RWPE2 (cell line): ENCODE data around the gene C1S.
"Not testable (repeated sequence)": the region's sequence is repeated elsewhere in the genome, so short reads cannot be mapped to it uniquely, and the experiment has no call there.

Experiments
- ATAC-seq: fragments of 200-7000 bp; cut with Tn5 transposase; 3 replicates; pipeline ENCODE4 v1.9.1; 2021; ENCODE audit warnings: low read depth
- DNase-seq: peaks from one replicate; pipeline ENCODE4 v3.0.0-alpha.2; 2020; ENCODE audit warnings: low spot score
- H3K27ac ChIP-seq: fragments of 450-650 bp; 2 replicates; pipeline ENCODE4 v1.5.1; 2017; ENCODE audit warnings: mild to moderate bottlenecking; ENCODE audit not compliant: poor library complexity, severe bottlenecking
- H3K27me3 ChIP-seq: fragments of 250-450 bp; sonication (Bioruptor Pico); 2 replicates; pipeline ENCODE4 v1.5.1; 2021; ENCODE audit warnings: mild to moderate bottlenecking, moderate library complexity; ENCODE audit not compliant: insufficient read depth, poor library complexity, severe bottlenecking
- H3K36me3 ChIP-seq: fragments of 250-450 bp; sonication (Bioruptor Pico); 2 replicates; pipeline ENCODE4 v1.5.1; 2020; ENCODE audit warnings: low read depth, mild to moderate bottlenecking, moderate library complexity
- H3K4me1 ChIP-seq: fragments of 250-450 bp; sonication (Bioruptor Pico); 2 replicates; pipeline ENCODE4 v1.5.1; 2021; ENCODE audit warnings: mild to moderate bottlenecking, moderate library complexity; ENCODE audit not compliant: insufficient read depth, poor library complexity, severe bottlenecking
- H3K4me3 ChIP-seq: fragments of 250-450 bp; sonication (Bioruptor Pico); 2 replicates; pipeline ENCODE4 v1.5.1; 2021; ENCODE audit warnings: mild to moderate bottlenecking, moderate library complexity; ENCODE audit not compliant: severe bottlenecking
- H3K9me3 ChIP-seq: fragments of 250-450 bp; sonication (Bioruptor Pico); 2 replicates; pipeline ENCODE4 v1.5.1; 2021; ENCODE audit warnings: mild to moderate bottlenecking, moderate library complexity; ENCODE audit not compliant: severe bottlenecking
- TF ChIP-seq, protein P1 (sequence below): fragments of 450-650 bp; IDR thresholded peaks from one replicate; pipeline ENCODE4 v1.5.1; 2017; ENCODE audit warnings: mild to moderate bottlenecking, moderate library complexity; ENCODE audit not compliant: poor library complexity, severe bottlenecking

C1S gene

DNA sequence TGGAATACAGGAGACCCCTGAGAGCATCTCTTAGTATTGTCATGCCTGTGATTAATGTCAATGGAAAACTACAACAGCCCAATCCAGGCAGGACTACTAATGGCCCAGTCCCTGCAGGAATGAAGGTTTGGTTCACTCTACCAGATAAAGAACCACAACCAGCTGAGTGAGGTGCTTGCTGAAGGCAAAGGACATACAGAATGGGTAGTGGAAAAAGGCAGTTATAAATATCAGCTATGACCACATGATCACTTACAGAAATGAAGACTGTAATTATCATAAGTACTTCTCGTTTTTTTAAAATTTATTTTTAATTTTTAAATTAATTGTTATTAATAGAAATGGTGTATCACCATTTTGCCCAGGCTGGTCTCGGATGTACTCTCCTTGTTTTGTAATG, 25.1 kb upstream of the C1S start:
- Histone ChIP-seq H3K9me3 (no peaks in the 10 kb centered on the region), H3K36me3 (no peaks in the 10 kb centered on the region), H3K27me3 (no peaks in the 10 kb centered on the region), H3K4me1 (peaks cover 10% of the 10 kb centered on the region), H3K4me3 (no peak overlapping the region), H3K27ac (no peak overlapping the region)
- ATAC-seq (no peak), DNase-seq (no peak)
- TF ChIP-seq, protein P1, sequence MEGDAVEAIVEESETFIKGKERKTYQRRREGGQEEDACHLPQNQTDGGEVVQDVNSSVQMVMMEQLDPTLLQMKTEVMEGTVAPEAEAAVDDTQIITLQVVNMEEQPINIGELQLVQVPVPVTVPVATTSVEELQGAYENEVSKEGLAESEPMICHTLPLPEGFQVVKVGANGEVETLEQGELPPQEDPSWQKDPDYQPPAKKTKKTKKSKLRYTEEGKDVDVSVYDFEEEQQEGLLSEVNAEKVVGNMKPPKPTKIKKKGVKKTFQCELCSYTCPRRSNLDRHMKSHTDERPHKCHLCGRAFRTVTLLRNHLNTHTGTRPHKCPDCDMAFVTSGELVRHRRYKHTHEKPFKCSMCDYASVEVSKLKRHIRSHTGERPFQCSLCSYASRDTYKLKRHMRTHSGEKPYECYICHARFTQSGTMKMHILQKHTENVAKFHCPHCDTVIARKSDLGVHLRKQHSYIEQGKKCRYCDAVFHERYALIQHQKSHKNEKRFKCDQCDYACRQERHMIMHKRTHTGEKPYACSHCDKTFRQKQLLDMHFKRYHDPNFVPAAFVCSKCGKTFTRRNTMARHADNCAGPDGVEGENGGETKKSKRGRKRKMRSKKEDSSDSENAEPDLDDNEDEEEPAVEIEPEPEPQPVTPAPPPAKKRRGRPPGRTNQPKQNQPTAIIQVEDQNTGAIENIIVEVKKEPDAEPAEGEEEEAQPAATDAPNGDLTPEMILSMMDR: no peak

DNA sequence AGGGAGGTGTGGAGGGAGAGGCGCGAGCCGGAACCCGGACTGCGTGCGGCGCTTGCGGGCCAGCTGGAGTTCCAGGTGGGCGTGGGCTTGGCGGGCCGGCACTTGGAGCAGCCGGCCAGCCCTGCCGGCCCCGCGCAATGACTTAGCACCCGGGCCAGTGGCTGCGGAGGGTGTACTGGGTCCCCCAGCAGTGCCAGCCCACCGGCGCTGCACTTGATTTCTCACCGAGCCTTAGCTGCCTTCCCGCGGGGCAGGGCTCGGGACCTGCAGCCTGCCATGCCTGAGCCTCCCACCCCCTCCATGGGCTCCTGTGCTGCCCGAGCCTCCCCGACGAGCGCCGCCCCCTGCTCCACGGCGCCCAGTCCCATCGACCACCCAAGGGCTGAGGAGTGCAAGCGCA, 23.1 kb upstream of the C1S start:
- H3K9me3 ChIP-seq, H3K27ac ChIP-seq, DNase-seq, H3K4me3 ChIP-seq, H3K36me3 ChIP-seq, H3K27me3 ChIP-seq, ATAC-seq, H3K4me1 ChIP-seq: not testable (repeated sequence)

DNA sequence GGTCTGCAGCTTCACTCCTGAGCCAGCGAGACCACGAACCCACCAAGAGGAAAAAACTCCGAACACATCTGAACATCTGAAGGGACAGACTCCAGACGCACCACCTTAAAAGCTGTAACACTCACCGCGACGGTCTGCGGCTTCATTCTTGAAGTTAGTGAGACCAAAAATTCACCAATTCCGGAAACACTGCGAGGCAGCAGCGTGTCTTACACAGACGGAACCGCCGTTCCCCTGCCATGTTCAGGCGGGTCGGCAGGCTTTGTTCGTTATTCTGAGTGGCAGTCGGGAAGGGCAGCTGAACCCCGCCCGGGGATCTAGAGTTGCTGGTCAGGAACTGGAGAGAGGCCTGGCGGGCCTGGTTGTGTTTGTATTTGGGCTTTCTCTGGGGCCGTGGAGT, 21.9 kb upstream of the C1S start:
- Histone ChIP-seq H3K9me3 (no peaks in the 10 kb centered on the region), H3K36me3 (no peaks in the 10 kb centered on the region), H3K4me3 (no peak overlapping the region), H3K27me3 (no peaks in the 10 kb centered on the region), H3K4me1 (peaks cover 10% of the 10 kb centered on the region), H3K27ac (no peak overlapping the region)
- TF ChIP-seq, protein P1: no peak
- no peak for DNase-seq
- ATAC-seq: no peak

DNA sequence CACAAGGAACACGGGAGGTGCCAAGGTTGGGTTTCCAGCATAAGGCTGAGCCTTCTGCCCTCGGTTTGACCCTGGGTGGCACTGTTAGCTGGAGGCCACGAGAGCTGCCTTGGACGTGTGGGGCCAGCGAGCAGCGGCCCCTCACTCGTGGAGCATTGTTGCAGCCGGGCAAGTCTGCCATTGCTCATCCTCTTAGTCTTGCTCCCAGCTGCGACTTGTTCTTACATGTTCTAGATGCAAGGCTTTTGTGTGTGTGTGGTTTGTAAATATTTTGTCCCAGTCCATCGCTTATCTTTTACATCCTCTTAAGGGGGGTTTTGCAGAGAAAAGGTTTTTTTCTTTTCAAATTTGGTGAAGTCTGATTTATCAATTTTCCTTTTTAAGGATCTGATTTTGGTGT, 21.1 kb upstream of the C1S start:
- no peaks in the 10 kb centered on the region for H3K9me3 ChIP-seq
- H3K36me3 ChIP-seq: no peaks in the 10 kb centered on the region
- peaks cover 10% of the 10 kb centered on the region for H3K4me1 ChIP-seq
- H3K27me3 ChIP-seq: no peaks in the 10 kb centered on the region
- no peak overlapping the region for H3K4me3 ChIP-seq
- DNase-seq (no peak), ATAC-seq (peak; percentile 86)
- TF ChIP-seq, protein P1: no peak
- H3K27ac ChIP-seq: no peak overlapping the region

DNA sequence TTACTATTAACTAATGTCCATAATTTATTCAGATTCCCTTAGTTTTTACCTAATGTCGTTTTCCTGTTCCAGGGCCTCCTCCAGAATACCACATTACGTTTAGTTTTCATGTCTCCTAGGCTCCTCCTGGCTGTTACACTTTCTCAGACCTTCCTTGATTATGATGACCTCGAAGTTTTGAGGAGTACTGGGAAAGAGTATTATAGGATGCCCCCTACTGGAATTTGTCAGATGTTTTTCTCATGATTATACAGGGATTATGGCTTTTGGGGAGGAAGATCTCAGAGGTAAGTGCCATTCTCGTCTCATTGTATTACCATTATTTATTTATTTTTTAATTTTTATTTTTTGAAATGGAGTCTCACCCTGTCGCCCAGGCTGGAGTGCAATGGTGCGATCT, 17.7 kb upstream of the C1S start:
- no peak overlapping the region for H3K4me3 ChIP-seq
- H3K9me3 ChIP-seq: no peaks in the 10 kb centered on the region
- no peak overlapping the region for H3K27ac ChIP-seq
- TF ChIP-seq, protein P1: peak; percentile 33
- ATAC-seq (peak; percentile 53; the same call in 2 of the 3 replicates), DNase-seq (no peak)
- H3K27me3 ChIP-seq: no peaks in the 10 kb centered on the region
- no peaks in the 10 kb centered on the region for H3K36me3 ChIP-seq
- H3K4me1 ChIP-seq: peaks cover 10% of the 10 kb centered on the region

DNA sequence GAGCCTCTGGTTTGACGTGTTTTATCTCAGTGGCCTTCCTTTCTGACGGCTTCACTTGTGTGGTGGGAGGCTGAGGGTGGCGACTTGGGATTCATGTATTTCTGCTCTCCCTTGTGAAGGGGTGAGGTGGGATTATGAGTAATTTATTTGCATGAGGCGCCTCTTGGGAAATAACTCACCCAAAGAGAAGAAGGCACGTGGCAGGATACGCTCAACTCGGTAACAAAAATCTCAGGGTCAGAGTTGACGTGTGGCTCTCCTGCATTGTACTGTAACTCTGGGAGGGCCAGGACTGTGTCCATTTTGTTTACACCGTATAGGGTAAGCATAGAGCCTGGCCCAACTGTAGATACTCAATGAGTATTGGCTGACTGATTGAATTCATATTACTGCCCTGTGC, 14.6 kb upstream of the C1S start:
- H3K4me3 ChIP-seq: no peak overlapping the region
- H3K36me3 ChIP-seq: no peaks in the 10 kb centered on the region
- no peak overlapping the region for H3K27ac ChIP-seq
- no peak for DNase-seq
- TF ChIP-seq, protein P1: no peak
- H3K4me1 ChIP-seq: no peaks in the 10 kb centered on the region
- H3K9me3 ChIP-seq: no peaks in the 10 kb centered on the region
- no peaks in the 10 kb centered on the region for H3K27me3 ChIP-seq
- ATAC-seq: no peak
